ENCODE results near the gene SYNE2.
A peak's percentile ranks its signal among the peaks of the same experiment; 100 is the strongest.
"Not testable (repeated sequence)": the region's sequence is repeated elsewhere in the genome, so short reads cannot be mapped to it uniquely, and the experiment has no call there.

SYNE2 gene

DNA sequence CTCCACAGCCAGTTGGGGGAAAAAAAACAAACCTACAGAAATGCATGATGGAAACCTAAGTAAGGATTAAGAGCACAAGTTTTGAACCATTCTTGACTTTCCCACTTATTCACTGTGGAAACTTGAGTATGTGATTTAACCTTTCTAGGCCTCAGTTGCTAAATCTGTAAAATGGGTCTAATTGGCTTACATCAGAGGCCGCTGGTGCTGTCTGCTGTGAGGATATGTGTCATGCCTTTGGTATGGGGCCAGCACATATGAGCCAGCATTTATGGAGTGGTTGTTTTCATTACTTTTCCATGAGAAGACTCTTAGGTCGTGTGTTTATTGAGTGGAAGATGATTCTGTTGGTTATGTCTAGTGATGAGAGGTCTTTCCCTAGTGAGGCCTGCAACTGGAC is 339.0 kb downstream of the SYNE2 start:
- peak; percentile 82 for DNase-seq (ENCODE audit: low spot score)

DNA sequence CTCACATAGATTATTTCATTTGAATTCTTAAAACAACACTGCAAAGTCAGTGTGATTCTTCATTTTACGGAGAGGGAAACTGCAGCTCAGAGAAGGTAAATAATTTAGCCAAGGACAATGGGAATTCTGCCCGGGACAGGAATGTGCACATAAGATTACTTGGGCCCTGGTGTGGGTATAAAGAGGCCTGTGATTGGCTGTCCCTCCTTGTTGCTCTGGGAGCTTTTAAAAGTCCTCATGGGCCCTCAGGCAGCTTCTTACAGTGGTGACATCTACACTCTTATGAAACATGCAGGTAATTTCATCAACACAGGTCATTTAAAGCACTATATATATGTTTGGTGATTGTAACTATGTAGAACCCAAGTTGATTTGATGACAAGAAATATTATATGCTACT is 341.0 kb downstream of the SYNE2 start:
- DNase-seq (ENCODE audit: low spot score): no peak

DNA sequence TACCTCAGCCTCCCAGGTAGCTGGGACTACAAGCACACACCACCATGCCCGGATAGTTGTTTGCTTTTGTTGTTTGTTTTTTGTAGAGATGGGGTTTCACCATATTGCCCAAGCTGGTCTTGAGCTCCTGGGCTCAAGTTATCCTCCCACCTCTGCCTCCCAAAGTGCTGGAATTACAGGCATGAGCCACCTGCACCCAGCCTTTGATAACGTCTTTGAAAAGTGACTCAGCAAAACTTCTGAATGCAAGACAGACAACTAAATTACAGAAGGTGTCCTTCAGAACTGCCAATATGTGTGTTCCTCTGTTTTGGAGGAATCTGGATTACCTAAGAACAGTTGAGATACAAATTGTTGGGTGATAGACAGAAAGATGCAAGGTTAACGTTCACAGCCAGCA is 341.6 kb downstream of the SYNE2 start:
- no peak for DNase-seq (ENCODE audit: low spot score)

DNA sequence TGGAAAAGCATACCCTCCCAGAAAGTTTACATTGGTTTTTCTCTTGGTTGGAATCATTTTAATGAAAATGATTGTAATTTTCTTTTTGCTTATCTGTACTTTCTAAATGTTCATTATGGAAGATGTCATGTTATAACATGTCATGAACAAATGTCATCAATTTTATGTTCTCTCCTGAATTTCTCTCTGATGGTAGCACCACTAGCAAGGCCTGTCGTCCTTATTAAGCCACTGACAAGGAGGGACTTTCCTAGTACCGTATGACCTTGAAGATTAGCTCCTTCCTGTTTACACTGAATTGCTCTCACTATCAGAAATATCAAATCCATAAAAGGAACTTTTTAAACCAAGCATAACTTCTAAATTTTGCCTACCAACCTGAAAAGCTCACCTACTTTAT is 342.4 kb downstream of the SYNE2 start:
- DNase-seq (ENCODE audit: low spot score): no peak

DNA sequence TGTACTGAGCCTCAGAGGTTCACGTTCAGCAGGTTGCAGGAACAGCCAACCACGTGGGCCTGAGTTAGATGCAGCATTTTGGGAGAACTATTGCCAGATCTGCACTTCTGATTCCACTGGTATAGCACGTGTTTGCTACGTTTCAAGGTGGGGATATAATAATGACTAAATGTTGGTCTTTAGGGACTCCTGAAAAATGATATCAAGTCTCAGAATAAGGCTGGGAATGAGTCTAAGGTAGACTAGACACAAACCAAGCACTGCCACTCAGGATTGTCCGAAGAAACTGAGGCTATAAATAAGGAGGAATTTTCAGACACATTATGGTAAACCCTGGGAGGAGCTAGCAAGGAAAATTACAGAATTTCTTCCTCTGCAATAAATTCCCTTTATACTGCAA is 343.3 kb downstream of the SYNE2 start:
- no peak for DNase-seq (ENCODE audit: low spot score)

DNA sequence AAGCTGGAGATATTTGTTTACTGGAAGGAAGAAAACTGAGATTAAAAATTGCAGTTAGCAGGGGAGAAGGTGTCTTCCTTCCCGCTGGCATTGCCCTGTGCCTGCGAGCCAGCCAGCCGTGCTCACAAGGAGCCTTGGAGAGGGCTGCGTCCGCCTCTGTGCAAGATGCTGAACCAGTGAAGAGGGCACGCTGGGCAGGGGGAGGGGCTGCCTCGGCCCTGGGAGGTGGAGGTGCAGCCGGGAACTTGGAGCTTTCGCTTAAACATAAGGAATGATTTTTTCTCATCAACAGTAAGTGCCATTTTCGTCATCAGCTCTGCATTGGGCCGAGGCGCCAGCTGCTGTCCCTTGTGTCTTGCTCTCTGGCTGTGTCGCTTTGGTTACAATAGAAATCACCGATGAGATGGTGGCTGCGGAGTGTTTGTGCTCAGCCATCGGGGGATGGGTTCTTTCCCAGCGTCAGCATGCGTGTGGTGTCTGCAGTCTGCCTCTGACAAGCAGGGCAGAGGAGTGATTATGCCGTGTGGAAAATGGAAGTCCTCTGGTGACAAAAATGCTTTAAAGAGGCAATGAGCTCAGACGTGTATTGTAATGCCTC is 344.1 kb downstream of the SYNE2 start:
- DNase-seq (ENCODE audit: low spot score): no peak

DNA sequence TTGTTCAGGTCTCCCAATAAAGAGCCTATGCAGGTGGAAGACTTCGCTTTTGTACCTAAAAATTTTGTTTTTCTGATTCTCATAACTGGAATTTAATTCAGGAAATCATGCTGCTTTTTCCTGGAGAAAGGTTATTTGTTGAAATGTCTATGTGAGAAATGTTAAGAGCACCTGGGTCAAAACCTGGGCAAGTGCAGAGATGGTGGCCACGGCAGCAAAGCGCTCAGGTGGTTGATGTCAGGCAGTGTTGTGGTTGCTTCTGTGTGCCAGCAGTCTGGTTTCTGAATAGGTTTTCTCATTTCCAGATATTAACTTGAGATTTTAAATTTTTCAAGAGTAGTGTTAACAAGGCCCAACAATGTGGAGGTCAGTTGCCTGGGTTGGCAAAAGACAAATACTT is 345.2 kb downstream of the SYNE2 start:
- DNase-seq (ENCODE audit: low spot score): no peak

DNA sequence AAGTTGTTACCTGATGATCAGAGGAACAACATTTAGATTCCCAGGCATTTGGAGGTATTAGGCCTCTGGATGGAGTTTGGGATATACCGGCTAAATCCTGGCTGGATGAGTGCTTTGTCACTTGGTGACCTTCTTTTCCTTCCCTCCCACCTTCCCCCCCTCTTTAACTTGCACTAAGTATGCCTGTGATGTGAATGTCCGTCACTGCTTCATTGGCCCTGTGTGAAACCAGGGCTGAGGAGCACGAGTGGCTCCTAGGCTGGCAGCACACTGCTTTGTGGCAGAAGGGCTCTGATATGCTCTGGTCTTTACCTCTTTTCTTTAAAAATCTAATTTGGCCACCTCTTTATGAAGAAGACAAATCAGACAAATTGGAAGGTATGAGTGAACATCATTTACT is 345.7 kb downstream of the SYNE2 start:
- no peak for DNase-seq (ENCODE audit: low spot score)

DNA sequence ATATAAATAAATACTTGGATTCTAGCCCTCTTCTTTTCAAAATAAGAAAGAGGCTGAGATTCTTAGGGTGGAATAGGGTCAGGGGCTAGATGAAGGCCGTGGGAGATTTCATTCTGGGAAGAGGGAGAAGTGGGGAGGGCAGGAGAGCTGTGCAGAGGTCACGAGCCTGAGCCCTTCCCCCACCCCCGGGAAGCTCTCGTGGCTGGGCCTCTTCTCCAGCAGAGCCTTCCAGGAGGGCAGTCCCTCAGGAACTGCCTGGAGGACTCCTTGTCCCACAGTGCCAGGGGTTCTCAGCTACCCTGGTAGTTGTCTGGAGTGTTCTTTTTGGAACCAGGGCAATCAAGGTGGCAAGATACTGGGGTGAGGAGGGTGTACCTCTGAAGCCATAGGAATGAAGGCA is 347.4 kb downstream of the SYNE2 start:
- DNase-seq (ENCODE audit: low spot score): no peak

DNA sequence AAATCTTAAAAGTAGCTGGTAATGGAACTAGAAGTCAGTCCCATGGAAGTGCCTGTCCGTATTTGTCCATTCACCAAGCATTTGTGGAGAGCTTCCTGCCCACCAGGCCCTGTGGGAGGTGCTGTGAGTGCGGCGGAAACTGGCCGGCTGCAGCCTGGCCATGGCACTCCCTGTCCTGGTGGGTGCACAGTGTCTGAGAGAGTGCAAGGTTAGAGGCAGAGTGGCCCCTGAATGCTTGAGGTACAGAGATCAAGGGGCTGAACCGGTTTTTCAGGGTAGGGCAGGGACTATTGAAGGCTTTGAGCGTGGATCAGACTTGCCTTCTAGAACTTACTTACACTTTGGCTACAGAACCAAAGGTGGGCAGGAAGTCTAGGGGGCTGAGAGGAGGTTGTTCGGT is 348.5 kb downstream of the SYNE2 start:
- no peak for DNase-seq (ENCODE audit: low spot score)

DNA sequence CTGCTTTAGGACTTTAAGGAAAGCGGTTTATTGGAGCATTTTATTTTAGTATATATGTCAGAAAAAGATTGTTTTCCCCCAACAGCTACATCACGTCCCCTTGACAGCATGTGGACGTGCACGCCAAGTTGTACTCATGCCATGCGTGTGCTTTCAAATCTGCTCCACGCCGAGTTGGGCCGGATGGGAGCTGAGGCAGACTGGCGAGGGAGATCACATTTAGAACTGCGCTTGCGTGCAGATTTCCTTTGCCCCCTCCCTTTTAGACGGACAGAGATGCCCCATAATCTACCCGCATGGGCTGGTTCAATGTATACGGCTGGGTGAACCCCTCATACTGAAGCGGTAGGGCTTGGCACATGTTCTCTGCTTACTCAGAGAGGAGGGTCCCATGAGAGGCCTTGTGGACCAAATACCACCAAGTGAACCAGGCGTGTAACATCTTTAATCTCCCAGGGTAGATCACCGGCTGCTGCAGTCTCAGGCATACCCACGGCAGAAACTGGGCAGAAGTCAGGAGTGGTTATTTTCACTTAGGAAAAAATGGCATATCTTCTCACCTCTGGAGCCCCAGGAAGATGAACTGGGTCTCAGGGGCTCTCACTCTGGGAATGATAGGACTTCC is 349.2 kb downstream of the SYNE2 start:
- DNase-seq (ENCODE audit: low spot score): no peak

DNA sequence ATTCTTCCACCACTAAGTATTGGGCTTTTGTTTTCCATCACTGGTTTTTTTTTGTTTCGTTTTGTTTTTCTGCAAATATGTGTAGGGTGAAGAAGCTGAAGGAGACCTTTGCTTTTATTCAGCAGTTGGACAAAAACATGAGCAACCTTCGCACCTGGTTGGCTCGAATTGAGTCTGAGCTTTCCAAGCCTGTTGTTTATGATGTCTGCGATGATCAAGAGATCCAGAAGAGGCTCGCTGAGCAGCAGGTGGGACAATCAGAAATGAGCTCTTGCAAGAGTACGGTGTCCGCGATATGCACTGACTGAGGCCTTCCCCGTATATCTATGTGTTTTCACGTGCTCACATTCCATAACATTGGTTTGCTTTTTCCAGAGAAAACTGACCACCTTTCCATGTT is 349.9 kb downstream of the SYNE2 start:
- DNase-seq (ENCODE audit: low spot score): no peak

DNA sequence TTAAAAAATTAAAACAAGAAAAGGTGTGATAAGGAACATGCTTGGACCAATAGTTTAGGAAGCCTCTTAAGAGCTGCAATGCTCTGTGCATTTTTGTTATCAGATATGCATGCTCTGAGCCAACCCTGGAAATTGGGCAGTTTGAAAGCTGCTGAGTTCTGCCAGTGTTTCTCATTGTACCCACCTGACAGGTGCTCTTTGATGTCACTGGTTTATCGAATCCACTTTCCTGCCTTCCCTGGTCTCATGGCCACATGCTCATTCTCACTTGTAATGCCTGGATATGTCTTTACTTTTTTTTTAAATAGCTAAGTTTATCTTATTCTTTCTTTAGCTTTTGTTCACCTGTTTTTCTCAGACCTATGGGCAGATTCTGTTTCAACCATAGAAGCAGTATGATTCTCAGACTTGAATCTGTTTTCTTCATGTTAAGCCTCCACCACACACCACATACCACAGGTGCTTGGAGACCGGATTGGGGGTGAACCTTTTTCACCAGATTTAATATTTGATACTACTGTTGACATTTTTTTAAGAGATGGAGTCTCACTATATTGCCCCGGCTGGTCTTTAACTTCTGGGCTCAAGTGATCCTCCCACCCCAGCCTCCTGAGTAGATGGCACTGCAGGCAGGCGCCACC is 350.7 kb downstream of the SYNE2 start:
- DNase-seq (ENCODE audit: low spot score): no peak

DNA sequence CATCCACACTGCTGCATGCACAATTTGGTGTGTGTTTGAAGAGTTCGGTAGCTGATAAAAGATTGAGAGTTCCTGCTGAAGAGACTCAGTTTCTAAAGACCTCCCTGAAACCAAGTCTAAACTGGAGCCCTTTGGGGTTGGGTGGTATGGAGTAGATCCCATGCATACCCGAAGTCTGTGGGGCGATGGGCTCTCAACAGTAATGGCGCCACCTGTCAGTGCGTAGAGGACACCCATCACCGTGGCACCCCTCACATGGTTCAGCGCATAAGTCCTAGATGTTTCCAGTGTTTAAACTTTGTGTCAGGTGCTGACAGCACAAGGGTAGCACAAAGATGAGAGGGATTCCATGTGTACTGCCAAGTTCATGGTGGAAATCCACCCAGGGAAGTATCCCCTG is 355.5 kb downstream of the SYNE2 start:
- no peak for DNase-seq (ENCODE audit: low spot score)

DNA sequence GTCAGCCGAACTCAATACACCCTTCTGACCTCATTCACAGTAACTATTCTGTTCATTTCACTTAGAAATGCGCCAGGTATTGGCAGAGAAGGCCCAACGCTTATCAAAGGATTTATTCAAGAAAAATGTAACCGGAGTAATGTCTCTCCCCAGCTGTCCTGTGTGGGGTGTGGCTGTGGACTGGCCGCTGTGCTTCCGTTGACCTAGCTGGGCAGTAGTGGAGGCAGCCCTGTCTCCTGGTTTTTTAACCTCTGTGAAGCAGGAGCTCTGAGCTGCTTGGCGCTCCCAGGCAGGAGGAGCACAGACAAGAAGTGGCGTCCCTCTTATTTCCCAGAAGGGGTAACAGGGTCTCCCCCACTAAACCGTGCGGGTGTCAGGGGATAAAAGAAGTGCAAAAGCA is 356.2 kb downstream of the SYNE2 start:
- DNase-seq (ENCODE audit: low spot score): no peak

DNA sequence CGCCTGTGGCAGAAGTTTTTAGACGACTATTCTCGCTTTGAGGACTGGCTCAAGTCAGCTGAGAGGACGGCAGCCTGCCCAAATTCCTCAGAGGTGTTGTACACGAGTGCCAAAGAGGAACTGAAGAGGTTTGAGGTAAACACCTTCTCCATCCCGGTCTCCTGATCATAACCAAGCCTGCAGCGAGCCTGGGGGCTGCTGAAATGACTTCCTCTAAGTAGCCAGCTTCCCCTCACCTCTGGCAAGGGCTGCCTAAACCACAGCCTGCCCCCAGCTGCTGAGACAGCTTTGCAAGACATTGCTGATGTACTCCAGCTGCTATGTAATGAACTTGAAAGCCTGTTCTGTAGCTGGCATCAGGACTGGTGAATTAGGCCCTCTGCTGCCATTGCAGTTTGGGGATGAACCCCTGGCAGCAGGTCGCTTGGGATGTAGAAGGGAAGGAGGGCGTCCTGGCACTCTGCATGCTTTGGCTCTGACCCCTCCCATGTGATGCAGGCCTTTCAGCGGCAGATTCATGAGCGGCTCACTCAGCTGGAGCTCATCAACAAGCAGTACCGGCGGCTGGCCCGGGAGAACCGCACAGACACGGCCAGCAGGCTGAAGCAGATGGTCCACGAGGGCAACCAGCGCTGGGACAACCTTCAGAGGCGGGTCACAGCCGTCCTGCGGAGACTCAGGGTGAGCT is 356.8 kb downstream of the SYNE2 start:
- DNase-seq (ENCODE audit: low spot score): no peak

DNA sequence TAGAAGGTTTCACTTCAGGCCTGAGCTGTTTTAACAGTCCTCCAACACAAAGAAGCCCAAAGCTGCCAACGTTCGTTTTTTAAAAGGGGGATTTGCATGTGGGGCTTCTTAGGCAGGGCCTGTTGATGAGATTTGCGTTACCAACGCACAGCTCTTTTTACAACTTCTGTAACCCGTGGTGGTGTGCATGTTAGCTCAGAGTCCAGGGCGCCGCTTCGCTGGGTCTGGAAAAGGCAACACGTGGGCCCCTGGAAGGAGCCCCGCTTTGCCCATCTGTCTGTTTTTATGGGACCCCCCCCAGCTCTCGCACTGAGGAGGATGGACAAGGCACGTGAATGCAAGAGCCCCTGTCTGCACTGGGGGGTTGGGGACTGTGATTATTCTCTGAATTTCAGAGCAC is 357.4 kb downstream of the SYNE2 start:
- DNase-seq (ENCODE audit: low spot score): no peak

DNA sequence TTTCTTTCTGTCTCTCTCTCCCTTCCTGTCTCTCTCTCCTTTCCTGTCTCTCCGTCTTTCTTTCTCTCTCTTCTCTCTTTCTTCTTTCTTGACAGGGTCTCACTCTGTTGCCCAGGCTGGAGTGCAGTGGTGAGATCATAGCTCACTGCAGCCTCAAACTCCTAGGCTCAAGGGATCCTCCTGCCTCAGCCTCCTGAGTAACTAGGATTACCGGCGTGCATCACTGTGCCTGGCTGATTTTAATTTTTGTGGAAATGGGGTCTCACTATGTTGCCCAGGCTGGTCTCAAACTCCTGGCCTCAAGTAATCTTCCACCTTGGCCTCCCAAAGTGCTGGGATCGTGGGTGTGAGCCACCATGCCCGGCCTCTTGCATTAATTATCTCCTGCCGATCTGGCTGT is 358.1 kb downstream of the SYNE2 start:
- DNase-seq (ENCODE audit: low spot score): not testable (repeated sequence)

DNA sequence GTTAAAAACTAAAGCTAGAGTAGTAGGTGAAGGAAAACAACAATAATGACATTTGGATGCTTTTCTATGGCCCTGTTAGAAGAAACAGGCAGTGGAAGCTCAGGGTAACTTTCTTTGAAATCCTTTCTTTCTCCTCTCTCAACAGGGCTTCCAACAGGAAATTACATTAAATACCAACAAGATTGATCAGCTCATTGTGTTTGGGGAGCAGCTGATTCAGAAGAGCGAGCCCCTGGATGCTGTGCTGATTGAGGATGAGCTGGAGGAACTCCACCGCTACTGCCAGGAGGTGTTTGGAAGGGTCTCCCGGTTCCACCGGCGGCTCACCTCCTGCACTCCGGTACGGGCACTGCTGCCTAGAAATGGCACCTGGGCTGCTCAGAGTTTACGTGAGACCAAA is 359.9 kb downstream of the SYNE2 start:
- no peak for DNase-seq (ENCODE audit: low spot score)

DNA sequence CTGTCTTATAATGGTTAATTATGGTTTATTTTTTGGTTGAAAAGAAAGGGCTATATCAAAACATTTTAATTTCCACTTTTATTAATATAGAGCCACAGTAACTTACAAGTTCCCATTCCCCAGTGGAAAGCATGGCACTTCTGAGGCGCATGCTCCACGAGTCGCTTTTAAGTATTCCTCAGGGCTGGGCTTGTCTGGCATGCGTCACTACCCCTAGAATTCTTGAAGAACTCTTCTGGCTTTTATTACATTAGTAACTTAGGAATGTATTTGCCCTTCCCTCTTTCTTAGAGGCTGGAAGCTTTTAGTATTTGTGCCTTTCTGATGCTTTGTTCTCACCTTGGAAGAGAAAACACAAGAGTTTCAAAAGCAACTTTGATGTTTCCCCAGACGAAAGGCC is 360.3 kb downstream of the SYNE2 start:
- no peak for DNase-seq (ENCODE audit: low spot score)

DNA sequence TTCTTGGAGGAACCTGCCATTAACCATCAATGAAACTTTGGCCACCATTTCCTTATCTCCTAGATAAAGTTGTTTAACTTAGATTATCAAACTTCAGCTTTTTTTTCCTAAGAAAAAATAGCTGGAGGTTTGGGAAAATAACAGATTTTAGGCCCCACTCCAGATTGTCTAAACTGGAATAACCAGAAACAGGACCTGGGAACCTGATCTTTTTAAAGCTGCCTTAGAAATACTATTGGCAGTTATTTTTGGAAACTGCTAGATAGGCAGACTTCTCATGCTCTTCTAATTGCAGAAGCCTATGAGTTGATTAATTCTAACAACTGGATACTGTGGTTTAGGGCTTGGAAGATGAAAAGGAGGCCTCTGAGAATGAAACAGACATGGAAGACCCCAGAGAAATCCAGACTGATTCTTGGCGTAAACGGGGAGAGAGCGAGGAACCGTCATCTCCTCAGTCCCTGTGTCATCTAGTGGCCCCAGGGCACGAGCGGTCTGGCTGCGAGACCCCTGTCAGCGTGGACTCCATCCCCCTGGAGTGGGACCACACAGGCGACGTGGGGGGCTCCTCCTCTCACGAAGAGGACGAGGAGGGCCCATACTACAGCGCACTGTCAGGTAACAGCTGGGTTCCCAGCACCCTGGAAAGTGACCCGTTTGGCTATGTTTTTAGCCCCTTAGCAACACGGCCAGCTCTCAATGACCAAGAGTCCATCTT is 361.2 kb downstream of the SYNE2 start:
- no peak for DNase-seq (ENCODE audit: low spot score)

DNA sequence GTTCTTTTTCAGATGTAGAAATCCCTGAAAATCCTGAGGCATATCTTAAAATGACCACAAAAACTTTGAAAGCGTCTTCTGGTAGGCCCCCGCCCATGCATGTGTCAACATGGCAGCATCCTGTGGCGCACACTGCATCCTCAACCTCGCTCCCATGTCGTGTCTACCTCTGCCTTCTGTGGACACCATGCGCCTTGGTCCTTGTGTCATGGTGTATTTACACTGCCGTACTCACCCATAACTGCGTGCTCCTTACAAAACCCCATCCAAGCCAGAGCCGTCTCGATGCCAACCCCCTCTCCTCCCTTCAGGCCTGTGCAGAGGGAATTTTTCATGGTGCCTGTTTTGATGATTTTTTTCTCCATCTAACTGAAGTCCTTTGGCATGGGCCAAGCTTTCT is 362.5 kb downstream of the SYNE2 start:
- DNase-seq (ENCODE audit: low spot score): no peak

DNA sequence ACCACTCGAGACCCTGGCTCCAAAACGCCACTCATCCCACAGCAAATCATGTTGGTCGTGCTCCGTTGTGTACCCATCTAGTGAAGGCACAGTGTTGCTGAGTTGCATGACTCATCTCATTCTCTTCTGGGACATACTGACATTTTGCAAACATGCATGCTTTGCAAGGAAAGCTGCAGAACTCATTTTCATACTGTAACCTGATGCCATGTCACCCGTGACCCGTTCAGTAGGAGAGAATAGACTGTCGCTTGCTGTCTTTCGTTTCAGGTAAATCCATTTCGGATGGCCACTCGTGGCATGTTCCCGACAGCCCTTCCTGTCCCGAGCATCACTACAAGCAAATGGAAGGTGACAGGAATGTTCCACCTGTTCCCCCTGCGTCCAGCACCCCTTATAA is 363.2 kb downstream of the SYNE2 start:
- no peak for DNase-seq (ENCODE audit: low spot score)

All from kidney tubule cell (primary cell).